ENCODE data around the gene EXD3. TPM values are rescaled to one million over a fixed set of nuclear protein-coding genes. Genes with fewer than 3 reads are reported as not detected.
A peak's percentile ranks its signal among the peaks of the same experiment; 100 is the strongest.
"Not testable (repeated sequence)": the region's sequence is repeated elsewhere in the genome, so short reads cannot be mapped to it uniquely, and the experiment has no call there.

The EXD3 gene
- polyA plus RNA-seq, 5 donors = 10.9 to 22.0 (median 15.0) TPM

- no peak for DNase-seq
Measured at GRCh38 chr9:137411260-137411644, 11.7 kb downstream of the EXD3 start.

GRCh38 chr9:137410891-137411249, 12.1 kb downstream of the EXD3 start:
- DNase-seq = no peak

GRCh38 chr9:137410236-137410890, 12.6 kb downstream of the EXD3 start:
- not testable (repeated sequence) for DNase-seq

DNA sequence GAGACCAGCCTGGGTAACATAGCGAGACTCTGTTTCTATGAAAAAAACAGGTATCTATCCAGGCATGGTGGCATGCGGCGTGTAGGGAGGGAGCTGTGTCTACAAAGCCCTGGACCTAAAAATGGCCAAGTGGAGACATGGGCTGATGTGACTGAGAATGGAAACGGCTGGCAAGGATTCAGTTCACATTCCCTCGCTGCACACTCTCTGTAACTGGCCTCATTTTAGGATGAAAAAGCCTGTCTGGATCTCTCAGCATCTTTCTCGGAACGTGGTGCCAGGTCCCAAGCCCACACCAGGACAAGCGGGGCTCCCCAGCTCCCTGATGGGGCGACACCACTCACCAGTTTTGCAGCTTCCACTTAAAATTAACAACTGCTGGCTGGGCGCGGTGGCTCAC, 13.4 kb downstream of the EXD3 start:
- DNase-seq = no peak

GRCh38 chr9:137408651-137409405, 14.1 kb downstream of the EXD3 start:
- no peak for DNase-seq

DNA sequence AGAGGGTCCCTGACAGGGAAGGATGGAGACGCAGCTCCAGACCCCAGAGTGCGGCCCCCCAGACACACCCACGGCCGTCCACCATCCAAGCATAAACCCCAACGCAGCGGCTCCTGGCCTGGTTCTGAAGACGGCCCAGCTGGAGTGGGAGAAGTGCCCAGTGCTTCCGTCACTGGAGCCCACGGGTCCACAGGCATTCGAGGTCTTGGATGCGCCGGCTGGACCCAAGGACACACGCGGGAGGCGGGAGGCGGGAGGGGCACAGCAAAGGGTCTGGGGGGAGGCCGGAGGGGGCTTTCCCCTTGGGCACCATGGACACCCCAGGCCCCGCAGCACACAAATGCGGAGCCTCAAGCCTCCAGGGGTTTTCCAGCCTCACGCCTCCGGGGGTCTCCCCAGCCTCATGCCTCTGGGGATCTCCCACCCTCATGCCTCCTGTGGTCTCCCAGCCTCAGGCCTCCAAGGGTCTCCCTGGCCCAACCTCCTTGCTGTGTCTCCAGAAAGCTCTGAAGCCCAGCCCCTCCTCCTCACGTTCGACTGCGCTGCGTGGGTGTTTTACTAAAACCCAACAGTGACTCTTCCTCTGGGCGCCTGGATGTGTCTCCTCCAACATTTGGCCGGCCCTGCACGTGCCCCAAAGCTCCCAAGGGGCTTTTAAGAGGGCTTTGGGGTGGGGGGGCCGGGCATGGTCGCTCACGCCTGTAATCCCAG, 15.2 kb downstream of the EXD3 start:
- no peak for DNase-seq

DNA sequence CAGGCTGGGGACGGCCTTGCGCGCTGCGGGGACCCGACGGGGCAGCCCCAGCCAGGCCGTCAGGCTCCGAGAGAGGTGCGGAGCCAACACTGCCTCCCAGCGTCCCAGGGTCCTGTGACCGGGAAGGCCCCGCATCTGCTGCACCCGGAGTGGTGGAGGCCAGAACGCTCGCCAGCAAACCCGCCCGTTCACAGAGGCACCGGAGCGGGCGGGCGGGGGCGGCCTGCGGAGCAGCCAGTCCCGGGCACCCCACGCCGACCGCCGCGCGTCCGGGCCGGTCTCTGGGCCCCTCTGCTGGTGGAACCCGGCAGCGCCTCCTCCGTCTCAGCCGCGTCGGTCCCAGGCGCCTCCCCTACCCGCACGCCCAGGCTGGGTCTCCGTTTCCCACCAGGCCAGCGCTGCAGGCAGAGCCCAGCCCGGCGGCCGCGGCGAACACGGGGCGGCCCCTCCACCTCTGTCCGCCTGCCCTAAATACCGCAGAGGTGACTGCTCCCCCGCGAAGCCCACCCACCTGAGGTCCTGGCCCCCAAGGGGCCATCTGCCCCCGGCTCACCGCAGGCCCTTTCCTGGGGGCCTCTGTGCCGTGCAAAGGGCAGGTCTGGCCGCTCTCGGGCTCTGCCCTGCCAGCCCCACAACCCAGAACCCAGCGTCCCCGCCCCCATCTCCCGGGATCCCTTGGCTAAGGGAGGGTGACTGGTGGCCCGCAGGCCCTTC, 15.9 kb downstream of the EXD3 start:
- peak in 1 of 2 donors; percentile 55 for DNase-seq

DNA sequence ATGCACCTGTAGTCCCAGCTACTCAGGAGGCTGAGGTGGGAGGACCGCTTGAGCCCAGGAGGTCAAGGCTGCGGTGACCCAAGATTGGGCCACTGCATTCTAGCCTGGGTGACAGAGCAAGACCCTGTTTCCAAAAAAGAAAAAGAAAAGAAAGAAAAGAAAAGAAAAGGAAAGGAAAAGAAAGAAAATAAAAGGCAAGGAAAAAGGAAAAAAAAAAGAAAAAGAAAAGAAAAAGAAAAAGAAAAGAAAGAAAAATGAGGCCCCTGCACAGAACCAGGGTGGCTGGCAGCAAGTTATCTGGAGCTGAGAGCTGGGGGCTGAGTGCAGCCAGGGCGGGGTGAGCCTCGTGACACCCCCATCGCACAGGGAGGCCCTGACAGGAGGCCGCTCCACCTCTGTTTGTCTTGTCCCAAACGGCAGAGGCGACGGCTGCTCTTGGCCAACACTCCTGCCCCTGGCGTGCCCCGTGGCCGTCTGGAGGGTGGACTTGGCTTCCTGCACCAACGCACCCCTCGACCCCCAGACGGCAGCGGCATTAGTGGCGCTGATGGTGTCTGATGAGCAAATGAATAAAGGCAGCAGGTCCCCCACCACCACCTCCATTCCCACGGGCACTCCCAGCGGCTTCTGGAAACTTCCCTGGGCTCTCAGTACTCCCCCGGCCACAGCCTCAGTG, 16.7 kb downstream of the EXD3 start:
- no peak for DNase-seq

DNA sequence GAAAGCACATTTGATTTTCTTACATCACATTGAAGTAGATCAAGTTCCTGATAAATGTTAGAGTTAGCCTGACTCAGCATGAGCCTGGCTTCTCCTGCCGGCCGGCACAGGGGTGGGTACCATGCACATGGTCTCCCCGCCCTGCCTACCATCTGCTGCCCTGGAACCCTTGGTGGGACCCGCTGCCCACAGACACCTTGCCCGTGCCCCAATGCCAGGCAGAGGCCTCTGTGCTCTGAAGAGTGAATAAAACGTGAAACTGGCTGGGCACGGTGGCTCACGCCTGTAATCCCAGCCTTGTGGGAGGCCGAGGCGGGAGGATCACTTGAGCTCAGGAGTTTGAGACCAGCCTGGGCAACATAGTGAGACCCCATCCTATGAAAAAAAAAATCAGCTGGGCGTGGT, 17.3 kb downstream of the EXD3 start:
- DNase-seq = no peak

DNA sequence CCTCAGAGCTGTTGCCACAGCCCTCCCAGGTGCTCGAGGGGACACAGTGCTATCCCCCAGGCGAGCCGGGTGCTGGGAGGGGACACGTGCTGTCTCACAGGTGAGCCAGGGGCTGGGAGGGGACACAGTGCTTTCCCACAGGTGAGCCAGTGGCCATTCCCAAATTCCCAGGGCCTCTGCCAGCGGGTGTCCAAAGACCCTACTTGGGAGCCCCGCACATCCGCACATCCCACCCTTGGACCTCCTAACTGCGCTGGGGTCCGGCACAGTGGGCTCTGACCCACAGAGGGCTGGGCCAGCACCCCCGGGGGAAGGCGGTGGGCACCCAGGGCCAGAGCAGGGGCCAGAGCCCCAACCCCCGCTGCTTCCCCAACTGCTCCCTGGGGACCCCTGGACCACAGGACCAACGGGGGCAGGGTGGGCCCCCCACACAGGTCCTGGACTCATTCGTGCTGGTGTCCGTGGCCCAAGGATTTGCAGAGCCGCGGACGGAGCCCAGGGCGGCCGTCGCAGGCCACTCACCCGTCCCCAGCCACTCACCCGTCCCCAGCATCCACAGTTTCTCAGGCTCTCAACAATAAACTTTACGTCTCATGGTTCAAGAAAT, 17.9 kb downstream of the EXD3 start:
- DNase-seq = no peak

GRCh38 chr9:137403269-137403668, 19.7 kb downstream of the EXD3 start:
- no peak for DNase-seq

DNA sequence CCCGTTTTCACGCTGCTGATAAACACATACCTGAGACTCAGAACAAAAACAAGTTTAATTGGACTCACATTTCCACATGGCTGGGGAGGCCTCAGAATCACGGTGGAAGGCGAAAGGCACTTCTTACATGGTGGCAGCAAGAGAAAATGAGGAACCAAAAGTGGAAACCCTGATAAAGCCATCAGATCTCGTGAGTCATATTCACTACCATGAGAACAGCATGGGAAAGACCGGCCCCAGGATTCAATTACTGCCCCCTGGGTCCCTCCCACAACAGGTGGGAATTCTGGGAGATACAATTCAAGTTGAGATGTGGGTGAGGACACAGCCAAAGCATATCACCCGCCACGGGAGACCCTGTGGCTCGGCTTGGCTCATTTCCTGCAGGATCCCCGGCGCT, 20.2 kb downstream of the EXD3 start:
- DNase-seq = no peak

- no peak for DNase-seq
Measured at GRCh38 chr9:137398561-137399468, 24.1 kb downstream of the EXD3 start.

DNA sequence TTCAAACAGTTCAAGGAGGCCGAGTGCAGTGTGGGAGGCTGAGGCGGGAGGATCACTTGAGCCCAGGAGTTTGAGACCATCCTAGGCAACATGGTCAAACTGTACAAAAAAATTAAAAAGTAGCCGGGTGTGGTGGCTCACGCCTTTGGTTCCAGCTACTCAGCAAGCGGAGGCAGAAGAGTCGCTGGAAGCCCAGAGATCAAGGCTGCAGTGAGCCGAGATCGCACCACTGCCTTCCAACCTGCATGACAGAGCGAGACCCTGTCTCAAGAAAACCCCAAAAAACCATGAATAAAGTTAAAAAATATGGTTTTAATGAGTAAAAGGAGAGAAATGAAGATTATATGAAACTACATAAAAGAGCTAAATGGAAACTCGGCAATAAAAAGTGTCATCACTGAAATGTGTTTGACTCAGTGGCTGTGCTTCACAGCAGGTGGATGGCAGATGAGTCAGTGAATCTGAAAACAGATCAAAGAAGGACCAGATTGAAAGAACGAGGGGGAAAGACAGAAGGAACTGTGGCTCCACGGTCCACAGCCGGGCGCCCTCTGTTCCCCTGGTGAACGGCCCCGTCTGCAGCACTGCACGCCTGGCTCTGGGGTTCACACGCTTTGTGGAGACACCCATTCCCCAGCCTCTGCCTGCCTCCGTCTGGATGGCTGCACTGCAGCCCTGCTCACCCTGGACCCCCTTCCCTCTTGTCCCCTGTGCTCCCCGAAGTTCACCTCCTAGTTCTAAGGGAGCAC, 25.1 kb downstream of the EXD3 start:
- no peak for DNase-seq

GRCh38 chr9:137396634-137397367, 26.2 kb downstream of the EXD3 start:
- no peak for DNase-seq

DNA sequence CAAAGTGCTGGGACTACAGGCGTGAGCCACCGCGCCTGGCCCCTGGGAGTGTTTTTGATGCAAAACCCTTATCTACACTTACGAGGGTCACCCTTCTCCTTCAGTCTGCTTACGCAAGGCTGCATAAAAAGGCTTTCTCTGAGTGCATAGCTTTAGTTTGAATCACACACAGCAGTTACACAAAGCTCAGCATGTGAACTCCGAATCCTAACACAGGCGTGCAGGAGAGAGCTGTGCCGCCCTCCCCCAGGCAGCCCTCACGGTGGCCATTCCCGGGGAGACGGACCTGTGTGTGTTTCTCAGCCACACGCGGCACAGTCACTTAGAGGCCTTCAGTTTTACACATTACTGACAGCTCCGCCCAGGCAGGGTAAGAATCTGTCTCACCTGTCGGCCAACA, 26.7 kb downstream of the EXD3 start:
- DNase-seq = no peak

DNA sequence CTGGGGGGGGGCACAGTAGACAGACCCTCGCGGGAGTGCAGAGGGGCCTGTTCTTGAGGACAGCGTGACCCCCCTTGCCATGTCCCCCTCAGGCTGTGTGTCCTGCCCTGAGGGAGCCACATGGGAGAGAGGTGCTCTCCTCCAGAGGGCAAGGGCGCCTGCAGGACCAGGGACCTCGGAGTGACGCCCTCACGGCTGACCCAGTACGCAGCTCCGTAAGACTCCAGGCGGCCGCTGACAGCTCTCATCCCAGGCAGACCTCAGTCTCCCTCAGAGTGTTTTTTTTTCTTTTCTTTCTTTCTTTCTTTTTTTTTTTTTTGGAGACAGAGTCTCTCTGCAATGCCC, 27.3 kb downstream of the EXD3 start:
- no peak for DNase-seq

DNA sequence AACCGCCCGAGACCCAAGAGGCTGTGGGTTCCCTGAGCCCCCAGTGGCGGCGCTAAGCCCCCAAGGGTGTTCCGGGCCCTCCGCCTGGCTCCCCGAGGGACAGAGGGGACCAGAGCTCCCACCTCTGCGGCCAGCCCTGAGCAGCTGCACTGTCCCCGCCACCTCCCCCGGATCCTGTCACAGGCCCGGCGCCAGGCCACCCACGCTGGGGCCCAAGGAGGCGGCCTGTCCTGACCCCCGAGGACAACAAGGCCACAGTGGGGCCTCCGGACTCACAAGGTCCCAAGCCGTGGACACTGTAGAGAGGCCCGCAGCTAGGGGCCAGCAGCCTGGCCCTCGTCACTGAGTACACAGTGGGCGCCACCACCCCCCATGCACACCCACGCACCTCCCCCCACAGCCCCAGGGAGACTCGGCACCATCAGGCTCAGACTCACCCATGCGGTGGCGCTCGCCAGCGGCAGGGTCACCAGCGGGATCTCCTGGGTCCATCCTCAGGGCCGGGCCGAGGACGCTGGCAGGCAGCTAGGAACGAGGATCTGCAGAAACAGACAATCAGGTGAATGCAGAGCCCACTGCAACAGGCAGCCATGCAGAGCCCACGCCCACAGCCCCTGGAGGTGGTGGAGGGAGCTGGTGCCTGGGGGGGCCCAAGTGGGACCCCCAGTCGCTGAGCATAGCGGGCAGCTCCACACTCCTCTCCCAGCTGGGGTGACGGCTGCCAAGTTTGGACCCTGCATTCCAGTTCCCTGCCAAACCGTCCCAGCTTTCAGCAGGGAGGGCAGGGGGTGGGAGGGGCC, 27.9 kb downstream of the EXD3 start:
- no peak for DNase-seq
